Omental fat pad (tissue), 4 donors: ENCODE measurements around the gene ACTR1A. TPM values are rescaled to one million over a fixed set of nuclear protein-coding genes. Genes with fewer than 3 reads are reported as not detected.

Experiments
- ATAC-seq: fragments of 150-250 bp; one replicate; pipeline ENCODE4 v1.9.1; 2016; ENCODE audit warnings: mild to moderate bottlenecking, moderate library complexity; ENCODE audit not compliant: low FRiP score
- DNase-seq: peaks from one replicate; pipeline ENCODE4 v3.0.0-alpha.2; 2019; ENCODE audit warnings: low spot score
- total RNA-seq, 4 donors: library from RNA; depleted of rRNA; stranded (reverse); fragments of >200 nt; gene quantifications; one replicate each; pipeline ENCODE4 v1.1.0, GENCODE V29; 2016
- TF ChIP-seq, protein P1 (sequence below), 3 donors: fragments of 450-650 bp; IDR thresholded peaks; one replicate each; pipeline ENCODE4 v1.5.1; 2016 to 2017; ENCODE audit warnings: antibody characterized with exemption in 3 of 3, mild to moderate bottlenecking in 3 of 3, moderate library complexity in 2 of 3

ACTR1A gene
- total RNA-seq, 4 donors from 2014 or later, result 81.8 to 117 (median 113) TPM

DNA sequence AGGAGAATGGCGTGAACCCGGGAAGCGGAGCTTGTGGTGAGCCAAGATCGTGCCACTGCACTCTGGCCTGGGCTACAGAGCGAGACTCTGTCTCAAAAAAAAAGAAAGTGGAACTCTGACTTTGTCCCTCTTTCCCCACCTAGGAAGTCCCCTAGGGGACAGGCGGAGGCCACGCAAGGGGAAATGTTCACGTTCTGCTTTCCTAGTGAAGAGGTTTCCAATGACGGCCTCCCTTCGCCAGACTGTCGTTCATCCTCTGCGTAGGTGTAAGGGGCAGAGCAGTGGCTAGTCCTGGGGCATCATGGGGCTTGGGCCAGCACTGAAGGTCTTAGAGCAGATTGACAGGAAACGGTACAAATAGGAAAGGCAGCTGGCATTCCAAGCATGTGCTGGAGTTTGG lies 31.8 kb upstream of the ACTR1A start:
- ATAC-seq, result no peak
- DNase-seq, result no peak

DNA sequence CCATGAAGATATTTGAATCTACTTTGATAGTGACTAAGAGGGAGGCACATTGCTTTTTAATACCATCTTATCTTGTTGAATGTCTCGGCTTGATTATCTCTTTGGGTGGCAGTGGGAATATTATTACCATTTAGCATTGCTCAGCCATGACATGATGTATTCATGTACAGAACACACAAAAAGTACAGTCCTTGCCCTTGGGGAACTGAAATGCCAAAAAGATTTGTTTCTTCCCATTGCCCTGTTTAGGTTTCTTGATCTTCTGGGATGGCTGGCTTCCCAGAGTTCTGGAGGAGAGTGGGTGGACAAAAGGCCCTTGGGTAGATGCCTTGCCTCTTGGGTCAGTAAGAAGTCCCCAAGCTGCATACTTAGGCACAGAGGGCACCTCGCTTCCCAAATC lies 25.0 kb upstream of the ACTR1A start:
- ATAC-seq (no peak), DNase-seq (no peak)
- TF ChIP-seq, protein P1, sequence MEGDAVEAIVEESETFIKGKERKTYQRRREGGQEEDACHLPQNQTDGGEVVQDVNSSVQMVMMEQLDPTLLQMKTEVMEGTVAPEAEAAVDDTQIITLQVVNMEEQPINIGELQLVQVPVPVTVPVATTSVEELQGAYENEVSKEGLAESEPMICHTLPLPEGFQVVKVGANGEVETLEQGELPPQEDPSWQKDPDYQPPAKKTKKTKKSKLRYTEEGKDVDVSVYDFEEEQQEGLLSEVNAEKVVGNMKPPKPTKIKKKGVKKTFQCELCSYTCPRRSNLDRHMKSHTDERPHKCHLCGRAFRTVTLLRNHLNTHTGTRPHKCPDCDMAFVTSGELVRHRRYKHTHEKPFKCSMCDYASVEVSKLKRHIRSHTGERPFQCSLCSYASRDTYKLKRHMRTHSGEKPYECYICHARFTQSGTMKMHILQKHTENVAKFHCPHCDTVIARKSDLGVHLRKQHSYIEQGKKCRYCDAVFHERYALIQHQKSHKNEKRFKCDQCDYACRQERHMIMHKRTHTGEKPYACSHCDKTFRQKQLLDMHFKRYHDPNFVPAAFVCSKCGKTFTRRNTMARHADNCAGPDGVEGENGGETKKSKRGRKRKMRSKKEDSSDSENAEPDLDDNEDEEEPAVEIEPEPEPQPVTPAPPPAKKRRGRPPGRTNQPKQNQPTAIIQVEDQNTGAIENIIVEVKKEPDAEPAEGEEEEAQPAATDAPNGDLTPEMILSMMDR (IDR thresholded peaks at IDR 0.05), result no peak

More for the DNA sequence above, 31.8 kb upstream of the ACTR1A start:
- TF ChIP-seq, protein P1 (IDR thresholded peaks at IDR 0.05), result no peak

DNA sequence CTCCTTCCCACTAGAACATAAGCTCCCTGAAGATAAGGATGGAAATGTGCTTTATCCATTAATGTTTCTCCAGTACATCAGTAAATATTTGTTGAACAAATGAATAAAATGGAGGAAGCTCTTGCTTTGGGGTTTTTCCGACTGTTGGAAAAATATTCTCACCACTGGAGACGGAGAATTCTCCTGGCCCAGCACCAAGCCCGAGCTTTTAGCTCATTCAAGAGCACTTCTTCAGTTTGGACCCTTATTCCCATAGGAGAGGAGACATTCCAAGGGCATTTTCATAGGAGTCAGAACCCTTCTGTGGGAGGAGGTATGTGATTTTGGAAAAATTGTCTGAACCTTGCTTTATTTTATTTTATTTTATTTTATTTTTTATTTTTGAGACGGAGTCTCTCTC lies 22.2 kb upstream of the ACTR1A start:
- no peak for DNase-seq

DNA sequence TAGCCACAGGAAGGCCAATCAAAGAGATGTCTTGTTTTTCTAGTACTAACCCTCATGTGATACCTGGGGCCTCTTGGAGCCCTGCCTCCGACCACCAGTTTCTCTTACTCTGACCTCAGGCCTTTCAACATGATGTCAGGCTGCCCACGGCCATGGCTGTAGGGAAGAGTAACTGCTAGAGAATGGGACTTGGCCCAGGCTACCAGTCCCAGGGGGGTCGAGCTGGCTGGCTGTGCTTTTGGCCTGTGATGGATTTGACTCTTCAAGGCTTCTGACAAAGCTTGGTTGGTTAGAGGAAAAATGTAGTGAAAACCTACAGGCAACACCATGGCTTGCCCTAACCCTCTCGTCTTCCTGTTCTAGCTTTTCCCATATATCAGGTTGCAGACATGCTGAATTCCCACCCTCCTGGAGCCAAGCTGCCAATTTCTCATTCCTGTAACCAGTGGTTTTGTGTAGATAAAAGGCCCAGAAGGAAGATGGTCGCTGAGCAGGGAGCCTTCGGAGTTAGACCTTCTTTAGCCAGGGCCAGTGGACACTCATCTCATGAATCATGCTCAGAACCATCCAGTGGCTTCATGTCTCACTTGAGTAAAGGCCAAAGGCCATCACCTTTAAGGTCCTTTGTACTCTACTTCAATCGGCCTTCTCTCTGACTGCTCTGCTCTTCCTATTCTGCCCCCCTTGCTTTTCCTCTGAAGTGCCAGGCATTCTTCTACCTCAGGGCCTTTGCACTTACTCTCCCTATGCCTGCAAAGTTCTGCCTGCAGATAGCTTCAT lies 20.9 kb upstream of the ACTR1A start:
- no peak for DNase-seq
- ATAC-seq, result no peak
- TF ChIP-seq, protein P1 (IDR thresholded peaks at IDR 0.05), result no peak

More for the DNA sequence above, 22.2 kb upstream of the ACTR1A start:
- no peak for ATAC-seq
- TF ChIP-seq, protein P1 (IDR thresholded peaks at IDR 0.05), result no peak

DNA sequence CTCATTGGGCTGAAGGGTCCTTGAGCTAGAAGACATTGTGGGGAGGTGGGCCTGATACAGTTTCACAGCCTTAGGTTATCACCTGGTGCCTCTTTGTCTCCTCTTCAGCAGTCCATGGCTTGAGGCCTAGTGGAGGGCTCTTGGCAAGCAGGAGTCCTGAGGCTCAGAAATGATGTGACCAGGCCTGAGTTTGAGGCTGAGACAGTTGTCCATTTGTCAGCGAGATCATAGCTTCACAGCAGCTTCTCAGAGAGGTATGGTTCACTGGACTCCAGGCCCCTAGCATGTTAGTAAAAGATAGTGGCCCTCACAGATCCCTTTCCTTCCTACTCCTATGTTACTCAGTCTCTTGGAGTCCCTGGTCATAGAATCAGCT lies 20.4 kb upstream of the ACTR1A start:
- DNase-seq (no peak), ATAC-seq (no peak)
- TF ChIP-seq, protein P1 (IDR thresholded peaks at IDR 0.05), result no peak

DNA sequence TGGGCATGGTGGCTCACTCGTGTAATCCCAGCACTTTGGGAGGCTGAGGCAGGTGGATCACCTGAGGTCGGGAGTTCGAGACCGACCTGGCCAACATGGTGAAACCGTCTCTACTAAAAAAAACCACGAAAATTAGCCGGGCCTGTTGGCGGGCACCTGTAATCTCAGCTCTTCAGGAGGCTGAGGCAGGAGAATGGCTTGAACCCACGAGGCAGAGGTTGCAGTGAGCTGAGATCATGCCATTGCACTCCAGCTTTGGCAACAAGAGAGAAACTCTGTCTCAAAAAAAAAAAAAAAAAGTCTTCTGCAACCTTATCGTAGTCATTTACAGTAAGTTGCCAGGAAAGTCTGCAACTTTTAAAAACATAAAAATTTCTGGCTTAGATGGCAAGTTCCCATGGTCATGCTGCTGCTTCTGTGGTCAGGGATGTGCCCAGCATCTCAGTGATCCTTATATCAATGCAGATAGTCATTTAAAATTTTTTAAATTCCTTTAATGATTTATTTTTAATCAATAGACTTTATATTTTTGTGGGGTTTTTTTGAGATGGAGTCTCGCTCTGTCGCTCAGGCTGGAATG lies 16.8 kb upstream of the ACTR1A start:
- TF ChIP-seq, protein P1 (IDR thresholded peaks at IDR 0.05), result no peak
- no peak for DNase-seq
- no peak for ATAC-seq

DNA sequence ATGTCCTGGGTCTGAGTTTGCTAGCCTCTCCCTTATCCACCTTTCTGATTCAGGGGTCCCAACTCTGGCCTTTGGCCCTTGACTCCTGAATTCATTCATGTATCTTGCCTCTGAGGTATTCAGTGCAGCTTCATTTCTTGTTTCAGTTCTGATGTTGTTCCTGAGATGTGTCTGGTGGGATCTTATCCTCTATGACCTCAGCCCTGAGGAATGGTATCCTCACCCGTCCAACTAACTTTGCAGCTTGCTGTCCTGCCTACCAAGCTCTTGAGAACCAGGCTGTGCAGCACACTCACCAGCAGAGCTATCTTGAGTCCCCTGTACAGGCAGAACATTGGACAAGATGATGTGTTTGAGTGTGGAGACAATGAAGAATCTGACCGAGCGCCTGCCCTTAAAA lies 15.0 kb upstream of the ACTR1A start:
- ATAC-seq, result peak; percentile 28
- DNase-seq, result no peak
- TF ChIP-seq, protein P1 (IDR thresholded peaks at IDR 0.05), result no peak
